GM23248 (cell line): ENCODE measurements around the gene LRRK2.

Experiments
- EZH2 ChIP-seq: fragments of 200-600 bp; sonication (generic); IDR thresholded peaks from 2 replicates; pipeline ENCODE4 v1.6.1; 2018; ENCODE audit warnings: antibody characterized with exemption, mild to moderate bottlenecking; ENCODE audit not compliant: insufficient read depth, poor library complexity, severe bottlenecking
- EZH2phosphoT487 ChIP-seq: fragments of 200-600 bp; sonication (generic); IDR thresholded peaks from 2 replicates; pipeline ENCODE4 v1.6.1; 2018; ENCODE audit warnings: antibody characterized with exemption, moderate library complexity, mild to moderate bottlenecking, low read depth; ENCODE audit not compliant: insufficient read depth

- TF ChIP-seq EZH2 (no peak), EZH2phosphoT487 (no peak)
These were observed 41.1 kb upstream of the LRRK2 start for GRCh38 chr12:40183715-40184114.
